GM21528 (cell line): ENCODE results near the gene PKP4.

Source experiments
- ATAC-seq: cut with Tn5 transposase; IDR thresholded peaks from one replicate; pipeline ENCODE4 v1.9.1; 2021; ENCODE audit warnings: mild to moderate bottlenecking, moderate library complexity; ENCODE audit not compliant: unreplicated experiment, low FRiP score

Gene PKP4

GRCh38 chr2:158582670-158583069 is 125.9 kb downstream of the PKP4 start:
- ATAC-seq = no peak

GRCh38 chr2:158583923-158584322 is 127.2 kb downstream of the PKP4 start:
- no peak for ATAC-seq

- ATAC-seq = no peak
Measured at GRCh38 chr2:158586491-158586890, 129.7 kb downstream of the PKP4 start.

- ATAC-seq = no peak
Measured at GRCh38 chr2:158589303-158589702, 132.6 kb downstream of the PKP4 start.

- no peak for ATAC-seq
Measured at GRCh38 chr2:158598862-158599517, 142.2 kb downstream of the PKP4 start.

- ATAC-seq = no peak
Measured at GRCh38 chr2:158599609-158600008, 142.9 kb downstream of the PKP4 start.

- ATAC-seq = no peak
Measured at GRCh38 chr2:158600155-158600802, 143.5 kb downstream of the PKP4 start.

GRCh38 chr2:158602027-158602426 is 145.3 kb downstream of the PKP4 start:
- ATAC-seq = no peak

GRCh38 chr2:158603205-158603604 is 146.5 kb downstream of the PKP4 start:
- no peak for ATAC-seq

GRCh38 chr2:158603986-158604385 is 147.2 kb downstream of the PKP4 start:
- ATAC-seq = no peak

GRCh38 chr2:158610059-158610458 is 153.3 kb downstream of the PKP4 start:
- no peak for ATAC-seq

- ATAC-seq = no peak
Measured at GRCh38 chr2:158616480-158617000, 159.8 kb downstream of the PKP4 start.

- no peak for ATAC-seq
Measured at GRCh38 chr2:158618891-158619490, 162.2 kb downstream of the PKP4 start.

GRCh38 chr2:158619496-158619895 is 162.7 kb downstream of the PKP4 start:
- ATAC-seq = no peak

GRCh38 chr2:158620656-158621055 is 163.9 kb downstream of the PKP4 start:
- ATAC-seq = no peak

- ATAC-seq = no peak
Measured at GRCh38 chr2:158624071-158624667, 167.4 kb downstream of the PKP4 start.

- no peak for ATAC-seq
Measured at GRCh38 chr2:158624961-158625360, 168.2 kb downstream of the PKP4 start.

- no peak for ATAC-seq
Measured at GRCh38 chr2:158629116-158629515, 172.4 kb downstream of the PKP4 start.

GRCh38 chr2:158633261-158633660 is 176.5 kb downstream of the PKP4 start:
- ATAC-seq = no peak

GRCh38 chr2:158634627-158635026 is 177.9 kb downstream of the PKP4 start:
- ATAC-seq = no peak

- ATAC-seq = no peak
Measured at GRCh38 chr2:158635961-158636601, 179.3 kb downstream of the PKP4 start.
